Transverse colon (tissue), 4 donors: Measurements from ENCODE around the gene SERINC5. TPM values are rescaled to one million over a fixed set of nuclear protein-coding genes. Genes with fewer than 3 reads are reported as not detected.

Source experiments
- DNase-seq: peaks from one replicate; pipeline ENCODE4 v3.0.0-alpha.2; 2019
- H3K27ac ChIP-seq, 4 donors: fragments of 200-600 bp; sonication (generic); 2 replicates each; pipeline ENCODE4 v1.5.1; 2016 to 2018; ENCODE audit warnings: inconsistent platforms in 4 of 4
- H3K27me3 ChIP-seq: fragments of 200-600 bp; sonication (generic); 2 replicates; pipeline ENCODE4 v1.5.1; 2017; ENCODE audit warnings: inconsistent platforms
- H3K36me3 ChIP-seq, 4 donors: fragments of 200-600 bp; sonication (generic); 2 replicates each; pipeline ENCODE4 v1.5.1; 2017 to 2019; ENCODE audit warnings: inconsistent platforms in 4 of 4
- H3K4me1 ChIP-seq, 4 donors: fragments of 200-600 bp; sonication (generic); 2 replicates each; pipeline ENCODE4 v1.5.1; 2017 to 2020; ENCODE audit warnings: inconsistent platforms in 4 of 4
- H3K4me3 ChIP-seq, 4 donors: fragments of 200-600 bp; sonication (generic); 1 replicate in 1 of 4; 2 replicates in 3 of 4; pipeline versions ENCODE4 v1.5.1 to v1.6.1; 2017 to 2019; ENCODE audit warnings: inconsistent platforms in 4 of 4
- H3K9me3 ChIP-seq, 2 donors: fragments of 200-600 bp; sonication (generic); 2 replicates each; pipeline ENCODE4 v1.5.1; 2017 to 2019; ENCODE audit warnings: inconsistent platforms in 2 of 2
- EP300 ChIP-seq: sonication (generic); formaldehyde crosslinking; IDR thresholded peaks from one replicate; pipeline ENCODE4 v1.6.1; 2017; ENCODE audit warnings: antibody characterized with exemption, low read depth
- POLR2A ChIP-seq: fragments of 450-650 bp; IDR thresholded peaks from one replicate; pipeline ENCODE4 v1.6.1; 2016; ENCODE audit warnings: antibody characterized with exemption, mild to moderate bottlenecking, moderate library complexity
- POLR2AphosphoS5 ChIP-seq, 3 donors: sonication (generic); formaldehyde crosslinking; IDR thresholded peaks; one replicate each; pipeline ENCODE4 v1.6.1; 2016; ENCODE audit warnings: antibody characterized with exemption in 3 of 3
- WGBS, 2 donors: methylation state at CpG; one replicate each; pipeline ENCODE4 v1.1.5; 2018; ENCODE audit warnings: low coverage in 1 of 2; 5-methylcytosine and 5-hydroxymethylcytosine counted together
- in situ Hi-C, 4 donors: fragments of 200-750 bp; cut with MboI; loops; one replicate each; pipeline versions ENCODE4 v1.15.0 to v1.15.1; 2017; ENCODE audit warnings: low sequenced_read_pairs in 3 of 4, low pct_ligation_motif_present in 1 of 4, low pct_unique_long_range_greater_than_20kb in 1 of 4
- intact Hi-C: fragments of 100-400 bp; cut with DNase I; formaldehyde crosslinking; loops from one replicate; pipeline ENCODE4 v1.15.1; 2023; ENCODE audit warnings: low total_unique reads
- total RNA-seq, 4 donors: library from RNA; depleted of rRNA; stranded (reverse); fragments of >200 nt; gene quantifications; one replicate each; pipeline ENCODE4 v1.1.0, GENCODE V29; 2016
- TF ChIP-seq, protein P1 (sequence below), 5 experiments: fragments of 200-600 bp in 3 of 5; fragments of 450-650 bp in 2 of 5; sonication (generic) in 3 of 5; IDR thresholded peaks; 1 replicate in 2 of 5; 2 replicates in 3 of 5; pipeline ENCODE4 v1.5.1; 2016 to 2017; ENCODE audit warnings: antibody characterized with exemption in 5 of 5, inconsistent platforms in 3 of 5, mild to moderate bottlenecking in 2 of 5, moderate library complexity in 1 of 5

SERINC5 gene
- total RNA-seq, 4 donors from 2014 or later: 40.6 to 90.4 (median 79.6) TPM

GRCh38 chr5:80068246-80068636, 187.6 kb downstream of the SERINC5 start:
- no peak for TF ChIP-seq POLR2AphosphoS5 (IDR thresholded peaks at IDR 0.05)
- TF ChIP-seq EP300: no peak
- TF ChIP-seq, protein P1, sequence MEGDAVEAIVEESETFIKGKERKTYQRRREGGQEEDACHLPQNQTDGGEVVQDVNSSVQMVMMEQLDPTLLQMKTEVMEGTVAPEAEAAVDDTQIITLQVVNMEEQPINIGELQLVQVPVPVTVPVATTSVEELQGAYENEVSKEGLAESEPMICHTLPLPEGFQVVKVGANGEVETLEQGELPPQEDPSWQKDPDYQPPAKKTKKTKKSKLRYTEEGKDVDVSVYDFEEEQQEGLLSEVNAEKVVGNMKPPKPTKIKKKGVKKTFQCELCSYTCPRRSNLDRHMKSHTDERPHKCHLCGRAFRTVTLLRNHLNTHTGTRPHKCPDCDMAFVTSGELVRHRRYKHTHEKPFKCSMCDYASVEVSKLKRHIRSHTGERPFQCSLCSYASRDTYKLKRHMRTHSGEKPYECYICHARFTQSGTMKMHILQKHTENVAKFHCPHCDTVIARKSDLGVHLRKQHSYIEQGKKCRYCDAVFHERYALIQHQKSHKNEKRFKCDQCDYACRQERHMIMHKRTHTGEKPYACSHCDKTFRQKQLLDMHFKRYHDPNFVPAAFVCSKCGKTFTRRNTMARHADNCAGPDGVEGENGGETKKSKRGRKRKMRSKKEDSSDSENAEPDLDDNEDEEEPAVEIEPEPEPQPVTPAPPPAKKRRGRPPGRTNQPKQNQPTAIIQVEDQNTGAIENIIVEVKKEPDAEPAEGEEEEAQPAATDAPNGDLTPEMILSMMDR (IDR thresholded peaks at IDR 0.05): no peak
- no peak for TF ChIP-seq POLR2A

DNA sequence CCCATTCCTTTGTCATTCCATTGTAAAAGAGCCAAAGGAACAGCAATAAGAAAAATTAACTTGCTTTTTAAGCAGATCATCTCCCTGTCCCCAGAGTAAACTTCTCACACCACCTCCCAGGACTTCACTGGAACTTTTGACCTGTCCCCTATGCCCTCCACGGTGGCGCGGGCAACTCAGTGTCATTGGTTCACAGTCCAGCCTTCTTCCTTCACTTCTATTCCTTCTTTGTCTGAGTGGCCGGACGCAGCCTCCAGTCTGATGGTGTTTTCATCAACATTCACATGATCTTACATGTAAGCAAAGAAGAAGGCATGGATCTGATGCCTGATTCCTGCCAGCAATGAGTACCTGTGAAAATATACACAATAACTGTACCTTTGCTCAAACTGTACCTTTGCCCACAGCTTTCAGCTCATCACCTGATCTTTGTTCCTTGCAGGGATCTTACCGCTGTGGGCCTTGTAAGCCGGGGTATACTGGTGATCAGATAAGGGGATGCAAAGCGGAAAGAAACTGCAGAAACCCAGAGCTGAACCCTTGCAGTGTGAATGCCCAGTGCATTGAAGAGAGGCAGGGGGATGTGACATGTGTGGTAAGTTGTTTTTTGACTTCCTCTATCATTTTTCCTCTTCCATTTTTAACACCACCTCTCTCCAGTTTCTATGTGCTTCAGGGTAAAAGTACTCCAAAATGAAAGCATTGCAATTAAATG, 188.2 kb downstream of the SERINC5 start:
- in situ Hi-C loops (no loop called here), intact Hi-C loops (no loop called here)
- 87 to 89% methylated on average over 5 to 8 of the region's 8 CpGs for WGBS, 2 donors
- Histone ChIP-seq H3K36me3 (no peaks in the 10 kb centered on the region), H3K9me3 (no peaks in the 10 kb centered on the region), H3K27me3 (no peaks in the 10 kb centered on the region), H3K4me3 (no peak overlapping the region), H3K27ac (no peak overlapping the region), H3K4me1 (peaks cover 0 to 11% (median 4%) of the 10 kb centered on the region in 4 donors)
- DNase-seq: no peak
- TF ChIP-seq, protein P1 (IDR thresholded peaks at IDR 0.05): no peak
- TF ChIP-seq EP300: no peak
- TF ChIP-seq POLR2AphosphoS5 (IDR thresholded peaks at IDR 0.05): no peak
- TF ChIP-seq POLR2A: no peak

More at GRCh38 chr5:80068246-80068636, 187.6 kb downstream of the SERINC5 start:
- 80 to 95% methylated on average over 1 to 5 of the region's 5 CpGs for WGBS, 2 donors
- intact Hi-C loops (no loop called here), in situ Hi-C loops (no loop called here)
- Histone ChIP-seq H3K27me3 (no peaks in the 10 kb centered on the region), H3K27ac (no peak overlapping the region), H3K4me3 (no peak overlapping the region), H3K9me3 (no peaks in the 10 kb centered on the region), H3K4me1 (peaks cover 0 to 11% (median 4%) of the 10 kb centered on the region in 4 donors), H3K36me3 (no peaks in the 10 kb centered on the region)
- no peak for DNase-seq

DNA sequence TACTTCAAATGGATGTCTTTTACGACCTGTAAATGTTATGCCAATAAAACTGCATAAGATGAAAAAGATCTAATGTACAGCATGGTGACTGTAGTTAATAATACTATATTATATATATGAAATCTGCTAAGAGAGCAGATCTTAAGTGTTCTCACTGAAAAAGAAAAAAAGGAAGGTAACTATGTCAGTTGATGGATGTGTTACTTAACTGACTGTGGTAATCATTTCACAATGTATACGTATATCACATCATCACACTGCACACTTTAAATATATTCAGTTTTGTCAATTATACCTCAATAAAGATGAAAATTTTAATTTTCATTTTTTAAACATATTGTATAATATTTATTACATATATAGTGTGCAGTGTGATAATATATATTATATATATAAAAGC, 188.8 kb downstream of the SERINC5 start:
- Histone ChIP-seq H3K9me3 (no peaks in the 10 kb centered on the region), H3K4me3 (no peak overlapping the region), H3K4me1 (peaks cover 0 to 11% (median 4%) of the 10 kb centered on the region in 4 donors), H3K27ac (no peak overlapping the region), H3K27me3 (no peaks in the 10 kb centered on the region), H3K36me3 (no peaks in the 10 kb centered on the region)
- TF ChIP-seq EP300 (no peak), POLR2A (no peak), POLR2AphosphoS5 (IDR thresholded peaks at IDR 0.05) (no peak)
- TF ChIP-seq, protein P1 (IDR thresholded peaks at IDR 0.05): no peak
- 67 to 72% methylated on average over 2 of the region's 2 CpGs for WGBS, 2 donors
- intact Hi-C loops (no loop called here), in situ Hi-C loops (no loop called here)
- DNase-seq: no peak

DNA sequence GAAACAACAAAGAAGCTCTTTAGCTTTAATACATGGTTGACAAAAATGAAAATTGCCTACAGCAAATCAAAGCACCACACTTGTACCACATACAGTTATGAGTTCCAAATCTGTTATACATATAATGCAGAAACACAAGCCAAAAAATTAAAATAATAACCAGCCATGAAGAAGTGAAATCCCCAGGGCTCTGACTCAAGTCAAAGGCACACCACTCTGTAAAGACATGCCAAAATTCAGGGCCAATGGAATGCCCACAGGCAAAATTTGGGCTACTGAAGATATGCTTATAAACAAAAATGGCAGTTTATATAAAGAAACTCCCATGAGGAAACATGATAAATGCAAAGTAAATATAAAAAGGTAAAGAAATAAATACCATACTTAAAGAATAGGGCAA, 191.7 kb downstream of the SERINC5 start:
- Histone ChIP-seq H3K27ac (no peak overlapping the region), H3K9me3 (no peaks in the 10 kb centered on the region), H3K4me1 (peaks cover 0 to under 1% (median 0%) of the 10 kb centered on the region in 4 donors), H3K36me3 (no peaks in the 10 kb centered on the region), H3K27me3 (no peaks in the 10 kb centered on the region), H3K4me3 (no peak overlapping the region)
- no peak for DNase-seq
- in situ Hi-C loops (no loop called here), intact Hi-C loops (no loop called here)
- TF ChIP-seq POLR2AphosphoS5 (IDR thresholded peaks at IDR 0.05) (no peak), EP300 (no peak), POLR2A (no peak)
- TF ChIP-seq, protein P1 (IDR thresholded peaks at IDR 0.05): no peak

Other genes starting within 250 kb of the SERINC5 start
- 100 to 1,000 TPM in 1 of 4 donors, 10 to 100 TPM in 1, 1 to 10 TPM in 2; 5.3 to 116 (median 9.1) TPM for gene THBS4, start 220.7 kb downstream of the SERINC5 start, total RNA-seq
- gene SPZ1, start 64.0 kb upstream of the SERINC5 start, total RNA-seq: not detected
- gene ZFYVE16, start 152.0 kb upstream of the SERINC5 start, total RNA-seq: 10 to 100 TPM; 24.3 to 64.0 (median 34.0) TPM
- 1 to 10 TPM in 3 of 4 donors, not detected in 1; 1.1 to 4.1 (median 3.8) TPM for gene FAM151B, start 232.1 kb upstream of the SERINC5 start, total RNA-seq